Ramos (cell line): Measurements from ENCODE around the gene PYGO2.

Experiments used
- in situ Hi-C: fragments of 300-500 bp; cut with MboI; formaldehyde crosslinking; loops from one replicate; pipeline ENCODE4 v1.14.3; 2022; ENCODE audit warnings: low sequenced_read_pairs; ENCODE audit not compliant: unreplicated experiment

PYGO2 gene, protein sequence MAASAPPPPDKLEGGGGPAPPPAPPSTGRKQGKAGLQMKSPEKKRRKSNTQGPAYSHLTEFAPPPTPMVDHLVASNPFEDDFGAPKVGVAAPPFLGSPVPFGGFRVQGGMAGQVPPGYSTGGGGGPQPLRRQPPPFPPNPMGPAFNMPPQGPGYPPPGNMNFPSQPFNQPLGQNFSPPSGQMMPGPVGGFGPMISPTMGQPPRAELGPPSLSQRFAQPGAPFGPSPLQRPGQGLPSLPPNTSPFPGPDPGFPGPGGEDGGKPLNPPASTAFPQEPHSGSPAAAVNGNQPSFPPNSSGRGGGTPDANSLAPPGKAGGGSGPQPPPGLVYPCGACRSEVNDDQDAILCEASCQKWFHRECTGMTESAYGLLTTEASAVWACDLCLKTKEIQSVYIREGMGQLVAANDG

DNA sequence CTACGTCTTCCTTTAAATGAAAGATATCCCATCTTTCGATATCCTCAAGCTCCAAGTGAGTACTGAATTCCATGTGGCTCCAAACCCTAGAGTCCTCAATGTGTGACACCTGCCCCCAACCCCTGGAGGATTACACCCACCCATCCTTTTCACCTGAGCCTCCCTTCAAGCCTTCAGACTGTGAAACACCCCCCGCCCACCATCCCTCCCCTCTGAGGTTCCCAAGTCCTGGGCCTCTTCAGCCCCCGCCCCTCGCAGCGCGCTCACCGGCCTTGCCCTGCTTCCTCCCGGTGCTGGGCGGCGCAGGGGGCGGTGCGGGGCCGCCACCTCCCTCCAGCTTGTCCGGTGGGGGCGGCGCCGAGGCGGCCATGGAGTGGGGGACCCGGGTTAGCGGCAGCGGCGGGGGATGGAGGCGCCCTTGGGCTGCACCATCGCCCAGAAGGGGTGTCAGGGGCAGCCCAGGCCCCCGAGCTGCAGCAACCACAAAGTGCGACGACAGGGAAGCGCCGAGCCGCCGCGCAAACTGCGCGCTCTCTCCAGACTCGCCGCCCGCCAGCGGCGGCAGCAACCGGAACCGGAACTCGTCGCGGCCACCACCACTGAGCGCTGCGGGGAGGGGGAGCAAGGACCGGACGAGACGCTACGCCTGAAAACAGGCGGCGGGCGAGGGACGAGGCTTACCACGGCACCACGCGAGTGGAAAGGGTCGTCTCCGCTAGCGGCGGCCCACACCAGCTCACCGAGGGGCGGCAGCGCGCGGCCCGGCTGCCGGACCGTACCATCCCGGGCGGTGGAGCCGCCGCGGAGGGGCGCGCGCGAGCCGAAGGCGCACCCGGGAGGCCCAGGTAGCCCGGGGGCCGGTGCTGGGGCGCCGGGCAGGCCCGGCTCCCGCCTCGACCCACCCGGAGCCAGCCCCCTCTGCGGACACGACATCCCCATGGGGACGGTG is at the start of gene PYGO2:
Gene PYGO2, minus strand, starts transcription at position 576 of the 949 bp plus-strand sequence. Its CDS starts 206 bp downstream, at position 370.
- in situ Hi-C loops: no loop called here

DNA sequence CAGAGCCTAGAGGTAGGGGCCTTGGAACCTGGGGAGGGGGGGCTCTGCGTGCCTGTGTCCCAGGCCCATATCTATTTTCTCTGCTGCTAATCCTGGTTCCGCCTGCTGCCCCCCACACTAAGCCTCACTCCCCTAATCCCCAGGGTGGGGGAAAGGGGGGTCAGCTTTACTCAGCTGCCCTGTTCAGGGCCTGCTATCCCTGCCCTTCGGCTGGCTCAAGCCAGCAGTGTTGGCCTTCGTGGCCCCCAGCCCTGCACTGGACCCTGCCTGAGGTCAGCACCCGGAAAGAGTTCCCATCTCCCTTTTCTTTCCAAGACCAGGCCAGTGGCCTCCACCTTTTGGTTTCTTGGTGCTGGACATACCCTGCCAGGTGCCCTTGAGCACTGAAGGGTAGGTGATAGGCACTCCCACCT is 49.4 kb upstream of the PYGO2 start:
- in situ Hi-C loops: no loop called here

DNA sequence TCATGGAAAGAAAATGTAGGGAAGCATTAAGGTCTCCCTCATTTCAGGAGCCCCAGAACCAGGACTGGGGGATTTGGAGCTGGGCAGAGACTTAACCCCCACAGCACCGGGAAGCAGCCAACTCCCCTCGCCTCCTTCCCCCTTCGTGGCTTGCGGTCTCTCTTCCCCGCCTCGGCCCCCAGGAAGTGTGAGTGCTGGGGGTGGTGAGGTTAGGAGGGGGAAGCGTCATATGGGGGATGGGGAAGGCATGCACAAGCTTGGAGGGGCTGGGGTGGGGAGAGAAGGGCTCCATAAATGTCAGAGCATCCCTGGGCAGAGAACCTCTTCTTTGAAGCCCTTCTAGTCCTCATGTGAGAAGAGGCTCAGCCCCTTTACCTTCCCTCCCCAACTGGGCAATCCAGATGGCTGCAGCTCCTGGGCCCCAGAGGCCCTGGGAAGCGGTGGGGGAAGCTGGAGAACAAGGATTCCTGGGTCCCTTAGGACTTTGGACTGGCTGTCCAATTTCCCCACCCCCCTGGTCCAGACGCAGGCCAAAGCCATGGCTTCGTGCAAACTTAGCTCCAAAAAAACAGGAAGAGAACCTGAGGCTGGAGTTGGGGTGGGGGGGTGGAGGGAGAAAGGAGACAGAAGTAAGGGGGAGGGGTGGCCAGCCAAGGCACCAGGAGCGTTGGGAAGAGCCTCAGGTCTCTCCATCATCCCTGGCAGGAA is 48.8 kb upstream of the PYGO2 start:
- in situ Hi-C loops: no loop called here

DNA sequence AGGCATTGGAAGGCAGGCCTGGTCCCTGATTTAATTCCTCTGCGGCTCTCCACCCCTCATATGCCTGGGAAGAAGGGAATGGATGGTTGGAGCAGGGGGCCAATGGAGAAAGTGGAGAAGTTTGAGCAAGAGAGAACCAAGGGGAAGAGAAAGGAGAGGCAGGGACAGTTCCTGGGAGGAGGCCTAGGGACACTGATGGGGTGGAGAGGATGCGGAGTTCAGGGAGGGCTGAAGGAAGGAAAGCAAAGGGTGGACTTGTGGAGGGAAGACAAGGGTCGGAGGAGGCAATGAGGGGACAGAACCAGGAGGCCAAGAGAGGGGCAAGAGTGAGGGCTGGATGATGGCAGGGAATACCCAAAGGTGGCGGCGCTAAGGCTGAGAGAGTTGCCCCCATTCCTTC is 48.2 kb upstream of the PYGO2 start:
- in situ Hi-C loops: no loop called here

DNA sequence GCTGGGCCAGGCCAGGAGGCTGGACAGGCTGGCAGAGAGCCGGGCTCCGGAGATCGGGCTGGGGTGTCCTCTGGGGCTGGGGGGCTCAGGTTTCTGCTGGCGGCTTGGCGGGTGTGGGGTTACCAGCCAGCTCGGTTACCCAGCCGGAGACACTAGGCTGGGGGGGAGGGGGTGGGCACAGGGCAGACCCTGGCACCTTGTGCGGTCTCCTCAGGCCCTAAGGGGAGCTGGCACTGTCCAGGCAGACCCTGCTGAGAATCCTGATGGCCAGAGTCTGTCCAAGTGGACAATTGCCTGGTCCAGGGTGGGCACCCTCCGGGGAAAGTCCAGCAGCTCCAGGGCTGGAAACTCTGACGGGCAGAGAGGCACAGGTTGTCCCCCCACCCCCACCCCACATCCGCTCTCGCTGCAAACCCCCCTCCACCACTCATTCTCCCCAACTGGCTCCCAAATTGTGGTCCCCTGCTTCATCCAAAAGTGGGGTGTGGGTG is 47.7 kb upstream of the PYGO2 start:
- in situ Hi-C loops: no loop called here

- in situ Hi-C loops: no loop called here
Measured at GRCh38 chr1:155008015-155008941, 46.7 kb upstream of the PYGO2 start.

DNA sequence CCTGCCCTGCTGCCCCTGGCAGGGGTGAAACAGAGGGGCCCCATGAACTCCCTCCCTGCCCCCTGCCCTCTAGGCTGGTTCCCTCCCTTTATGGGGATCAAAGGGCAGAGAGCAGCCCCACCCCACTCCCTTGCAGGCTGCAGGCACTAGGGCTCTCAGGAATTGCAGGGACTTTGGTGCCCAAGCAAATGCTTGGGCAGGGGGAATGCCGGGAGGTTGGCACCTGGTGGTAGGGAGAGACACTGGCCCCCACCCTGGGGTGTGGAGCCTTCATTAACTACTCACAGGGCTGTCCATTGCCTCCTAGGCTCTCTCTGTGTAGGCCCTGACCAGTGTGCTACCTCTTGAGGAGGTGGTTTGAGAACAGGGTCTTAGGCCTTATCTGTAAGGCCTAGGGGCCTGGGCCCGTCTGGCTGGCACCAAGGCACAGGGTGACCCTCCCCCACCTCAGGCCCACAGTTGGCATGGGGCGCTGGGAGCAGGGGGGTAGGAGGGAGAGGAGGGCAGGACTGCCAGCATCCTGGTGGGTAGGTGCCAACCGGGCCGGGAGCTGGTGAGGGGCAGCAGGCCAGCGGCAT is 45.8 kb upstream of the PYGO2 start:
- in situ Hi-C loops: no loop called here

DNA sequence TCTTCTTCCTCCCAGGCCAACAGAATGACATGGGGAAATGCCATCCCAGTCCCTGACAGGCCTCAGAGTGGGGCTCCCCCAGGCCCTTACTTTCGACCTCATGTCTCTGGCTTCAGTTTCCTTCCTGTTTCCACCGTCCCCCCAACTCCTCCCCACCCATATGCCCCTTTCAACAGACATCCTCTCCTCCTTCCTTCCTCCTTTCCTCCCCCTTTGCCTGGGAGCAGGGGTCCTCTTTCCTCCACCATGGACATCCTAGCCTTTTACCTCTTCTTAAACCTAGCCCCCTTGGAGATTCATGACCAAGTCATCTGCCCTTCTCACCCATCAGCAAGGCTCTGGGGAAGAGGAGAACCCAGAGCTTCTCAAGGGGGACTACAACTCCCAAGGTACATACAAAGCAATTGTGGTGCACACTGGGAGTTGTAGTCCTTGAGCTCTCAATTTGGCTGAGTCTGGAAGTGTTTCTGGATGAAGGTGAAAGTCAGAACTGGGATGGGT is 45.1 kb upstream of the PYGO2 start:
- in situ Hi-C loops: no loop called here

- in situ Hi-C loops: no loop called here
Measured at GRCh38 chr1:155005076-155006011, 43.8 kb upstream of the PYGO2 start.

GRCh38 chr1:155004352-155005075 is 42.9 kb upstream of the PYGO2 start:
- in situ Hi-C loops: no loop called here

DNA sequence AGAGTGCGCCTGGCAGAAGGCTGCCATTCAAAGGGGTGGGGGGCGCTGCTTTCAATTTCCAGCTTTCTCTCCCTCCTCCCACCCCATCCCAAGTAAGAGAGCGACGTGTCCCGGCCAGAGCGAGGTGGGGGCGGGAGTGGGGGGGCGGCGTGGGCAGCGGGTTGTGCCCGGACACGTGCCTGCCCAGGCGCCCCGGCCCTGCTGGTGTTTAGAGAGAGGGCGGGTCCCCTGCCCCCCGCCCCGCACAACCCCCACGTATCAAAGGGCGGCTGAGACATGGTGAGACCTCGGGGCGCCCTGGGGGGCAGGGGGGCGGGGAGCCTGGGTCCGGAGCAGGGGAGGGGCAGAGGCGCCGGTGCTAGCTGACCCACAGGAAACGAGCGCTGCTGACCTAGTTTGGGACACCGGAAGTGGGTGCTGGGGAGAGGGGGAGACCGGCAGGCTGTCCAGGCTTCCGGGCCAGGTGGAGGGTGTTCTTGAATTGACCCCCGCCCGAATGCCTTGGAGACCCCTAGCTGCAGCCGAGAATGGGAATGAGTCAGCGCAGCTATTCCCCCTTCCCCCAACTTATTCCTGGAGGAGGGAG is 42.3 kb upstream of the PYGO2 start:
- in situ Hi-C loops: no loop called here

- in situ Hi-C loops: no loop called here
Measured at GRCh38 chr1:155003227-155003765, 41.7 kb upstream of the PYGO2 start.

DNA sequence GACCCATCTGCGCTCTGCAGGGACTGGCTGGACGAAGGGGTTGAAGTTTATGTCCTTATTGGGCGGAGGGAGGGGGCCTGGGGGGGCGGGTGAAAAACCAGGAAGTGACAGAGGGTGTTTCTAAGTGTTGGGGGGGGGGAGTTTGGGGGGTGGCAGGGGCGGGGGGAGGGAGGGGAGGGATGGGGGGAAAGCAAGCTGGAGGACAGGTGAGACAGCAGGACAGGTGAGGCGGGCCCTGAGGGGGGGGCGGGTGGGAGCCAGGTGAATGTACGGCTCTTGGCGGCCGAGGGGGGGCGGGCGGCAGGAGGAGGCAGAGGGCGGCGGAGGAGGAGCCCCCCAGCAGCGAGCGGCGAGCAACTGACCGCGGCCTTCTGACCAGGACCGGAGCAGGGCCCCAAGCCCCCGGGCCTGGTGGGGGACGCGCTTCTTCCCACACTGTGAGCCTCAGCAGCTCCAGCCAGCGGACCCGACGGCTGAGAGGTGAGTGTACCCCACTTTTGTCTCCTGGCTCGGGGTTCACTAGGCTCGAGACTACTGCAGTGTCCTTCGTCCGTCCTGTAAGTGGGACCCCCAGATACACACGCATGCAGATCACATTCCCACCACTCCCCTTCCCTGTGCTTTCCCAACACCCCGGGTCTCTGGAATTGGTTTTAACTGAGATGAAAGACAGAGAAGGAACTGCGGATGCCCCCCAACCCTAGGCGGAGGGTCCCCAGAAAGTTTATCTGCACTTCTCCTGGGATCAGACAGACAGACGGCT is 41.1 kb upstream of the PYGO2 start, which contains the start of gene ZBTB7B:
Gene ZBTB7B, plus strand, starts transcription at position 339 of the 763 bp plus-strand sequence. CDS start 11,859 bp downstream, outside the sequence.
- in situ Hi-C loops: no loop called here

DNA sequence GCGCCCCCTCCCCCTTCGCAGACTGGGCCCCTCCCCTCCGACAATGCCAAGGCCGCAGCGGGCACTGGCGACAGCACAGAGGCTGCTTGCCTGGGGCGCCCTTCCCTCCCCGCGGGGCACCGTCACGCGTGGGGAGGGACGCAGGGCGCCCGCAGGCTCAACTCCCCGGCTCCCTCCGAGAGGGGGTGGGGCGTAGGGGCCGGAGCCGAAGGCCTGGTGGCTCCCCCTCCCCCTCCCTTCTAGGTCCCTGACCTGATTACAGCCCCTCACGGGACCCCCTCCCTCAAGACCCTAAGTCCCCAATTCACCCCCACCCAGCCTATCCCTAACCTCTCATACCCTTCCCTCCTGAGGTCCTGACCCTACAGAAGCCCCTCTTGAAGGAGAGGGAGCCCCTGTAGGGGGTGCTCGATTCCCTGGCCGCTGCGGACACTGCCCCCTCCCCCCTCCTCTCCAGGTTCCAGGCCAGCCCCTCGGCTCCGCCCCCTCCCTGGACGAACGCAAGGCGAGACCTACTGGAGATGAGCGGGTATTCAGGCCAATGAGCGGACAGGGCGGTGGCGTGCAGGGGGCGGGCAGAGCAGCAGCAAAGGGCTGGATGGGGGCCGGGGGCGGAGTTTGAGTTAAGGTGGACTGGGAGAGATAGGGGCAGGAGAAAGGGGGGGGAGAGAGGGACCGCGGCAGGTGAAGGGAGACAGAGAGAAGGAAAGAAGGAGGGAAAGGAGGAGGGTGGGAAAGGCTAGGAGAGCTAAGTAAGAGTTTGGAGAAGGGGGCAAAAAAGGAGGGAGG is 40.3 kb upstream of the PYGO2 start:
- in situ Hi-C loops: no loop called here

DNA sequence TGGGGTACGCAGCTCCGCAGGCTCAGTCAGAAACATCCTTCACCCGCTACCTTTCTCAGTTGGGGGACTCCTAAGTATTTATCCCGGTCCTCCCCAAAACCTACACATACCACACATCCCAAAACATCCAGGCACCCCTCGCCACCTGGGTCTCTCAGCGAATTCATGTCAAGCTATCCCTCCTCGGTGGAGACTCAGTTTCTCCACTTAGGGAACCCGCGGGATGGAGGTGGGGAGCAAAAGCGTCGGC is 39.8 kb upstream of the PYGO2 start:
- in situ Hi-C loops: no loop called here
